BE2C (cell line): ENCODE results near the gene SAP30L.

ENCODE experiments used
- DNase-seq: peaks from one replicate; pipeline ENCODE4 v3.0.0-alpha.2; 2020
- H3K27me3 ChIP-seq: fragments of 250-450 bp; sonication (Bioruptor Pico); 2 replicates; pipeline ENCODE4 v1.5.1; 2020; ENCODE audit warnings: mild to moderate bottlenecking
- H3K36me3 ChIP-seq: fragments of 250-450 bp; sonication (Bioruptor Pico); 2 replicates; pipeline ENCODE4 v1.5.1; 2020; ENCODE audit warnings: mild to moderate bottlenecking
- H3K4me1 ChIP-seq: fragments of 250-450 bp; sonication (Bioruptor Pico); 2 replicates; pipeline ENCODE4 v1.5.1; 2020
- H3K4me3 ChIP-seq: 2 replicates; pipeline ENCODE4 v1.5.1; 2011; ENCODE audit warnings: low read depth, low read length
- H3K9me3 ChIP-seq: fragments of 250-450 bp; sonication (Bioruptor Pico); 2 replicates; pipeline ENCODE4 v1.5.1; 2020
- CTCF ChIP-seq: IDR thresholded peaks from 2 replicates; pipeline ENCODE4 v1.5.1; 2012; ENCODE audit warnings: mild to moderate bottlenecking, low read depth, low read length

SAP30L gene

GRCh38 chr5:154486427-154486866, 40.6 kb downstream of the SAP30L start:
- H3K4me3 ChIP-seq: peak overlapping the region; percentile 55
- no peaks in the 10 kb centered on the region for H3K36me3 ChIP-seq
- DNase-seq: peak; percentile 83
- H3K4me1 ChIP-seq: peaks cover 28% of the 10 kb centered on the region
- no peaks in the 10 kb centered on the region for H3K9me3 ChIP-seq
- TF ChIP-seq CTCF: no peak
- H3K27me3 ChIP-seq: no peaks in the 10 kb centered on the region

GRCh38 chr5:154487541-154487940, 41.7 kb downstream of the SAP30L start:
- no peaks in the 10 kb centered on the region for H3K9me3 ChIP-seq
- peak; percentile 70 for DNase-seq
- no peaks in the 10 kb centered on the region for H3K27me3 ChIP-seq
- no peaks in the 10 kb centered on the region for H3K36me3 ChIP-seq
- H3K4me1 ChIP-seq: peaks cover 28% of the 10 kb centered on the region
- TF ChIP-seq CTCF: no peak
- peak overlapping the region; percentile 55 for H3K4me3 ChIP-seq

GRCh38 chr5:154491941-154492340, 46.1 kb downstream of the SAP30L start:
- no peak for TF ChIP-seq CTCF
- no peak for DNase-seq
- Histone ChIP-seq H3K27me3 (no peaks in the 10 kb centered on the region), H3K9me3 (no peaks in the 10 kb centered on the region), H3K4me3 (no peak overlapping the region), H3K4me1 (peaks cover 13% of the 10 kb centered on the region), H3K36me3 (no peaks in the 10 kb centered on the region)

GRCh38 chr5:154493274-154493673, 47.5 kb downstream of the SAP30L start:
- Histone ChIP-seq H3K4me1 (peaks cover 9% of the 10 kb centered on the region), H3K9me3 (no peaks in the 10 kb centered on the region), H3K4me3 (no peak overlapping the region), H3K36me3 (no peaks in the 10 kb centered on the region), H3K27me3 (no peaks in the 10 kb centered on the region)
- no peak for DNase-seq
- TF ChIP-seq CTCF: no peak

GRCh38 chr5:154494036-154494435, 48.2 kb downstream of the SAP30L start:
- no peaks in the 10 kb centered on the region for H3K9me3 ChIP-seq
- no peak overlapping the region for H3K4me3 ChIP-seq
- DNase-seq: no peak
- peaks cover 9% of the 10 kb centered on the region for H3K4me1 ChIP-seq
- no peaks in the 10 kb centered on the region for H3K27me3 ChIP-seq
- H3K36me3 ChIP-seq: no peaks in the 10 kb centered on the region
- TF ChIP-seq CTCF: no peak

- Histone ChIP-seq H3K4me1 (peaks cover 9% of the 10 kb centered on the region), H3K36me3 (no peaks in the 10 kb centered on the region), H3K4me3 (no peak overlapping the region), H3K27me3 (no peaks in the 10 kb centered on the region), H3K9me3 (no peaks in the 10 kb centered on the region)
- TF ChIP-seq CTCF: no peak
- DNase-seq: no peak
Observed at GRCh38 chr5:154498591-154498990, 52.8 kb downstream of the SAP30L start.
